ENCODE data around the gene STON1. TPM values are rescaled to one million over a fixed set of nuclear protein-coding genes. Genes with fewer than 3 reads are reported as not detected.
"Not testable (repeated sequence)": the region's sequence is repeated elsewhere in the genome, so short reads cannot be mapped to it uniquely, and the experiment has no call there.

Gene STON1
- total and polyA plus RNA-seq, 2 of the 8 experiments (the other 6 are each of a cell fraction or from before 2014, with no cell fraction given) = 5.0 to 10.1 TPM

- H4K5ac ChIP-seq (ENCODE audit: insufficient read length, low read depth, low read length); H3K79me1 ChIP-seq (ENCODE audit: low read depth, low read length); H3K23ac ChIP-seq (ENCODE audit: insufficient read length); H3K4me1 ChIP-seq (replicated peaks in 1 of 4; ENCODE audit: control insufficient read depth in 3 of 4, insufficient read depth in 4 of 4, low read length in 3 of 4); H3K9me3 ChIP-seq (ENCODE audit: insufficient read depth in 2 of 2, low read depth in 1 of 2, low read length in 1 of 2); H3K4me2 ChIP-seq (ENCODE audit: insufficient read depth in 1 of 2, low read depth in 2 of 2, low read length in 2 of 2); H3K23me2 ChIP-seq (ENCODE audit: low read depth, low read length); H3K18ac ChIP-seq (ENCODE audit: extremely low read depth, low read length); H3K79me2 ChIP-seq (ENCODE audit: control insufficient read depth in 1 of 2, insufficient read depth in 2 of 2, low read length in 2 of 2); POLR2A ChIA-PET (ENCODE audit: partially characterized antibody); H4K91ac ChIP-seq (replicated peaks; ENCODE audit: insufficient read length, low read length); H3K9ac ChIP-seq (replicated peaks in 1 of 4; ENCODE audit: extremely low read depth in 1 of 4, low read depth in 3 of 4, low read length in 3 of 4); H3K56ac ChIP-seq (replicated peaks; ENCODE audit: insufficient read length, low read depth, low read length); DNase-seq (ENCODE audit: low read depth in 1 of 2, low spot score in 2 of 2); H3K4me3 ChIP-seq (ENCODE audit: extremely low read depth in 1 of 4, insufficient read depth in 2 of 4, low read depth in 3 of 4, low read length in 4 of 4); H2BK5ac ChIP-seq (ENCODE audit: low read depth, low read length); H3K14ac ChIP-seq (ENCODE audit: insufficient read length); CTCF ChIA-PET (ENCODE audit: partially characterized antibody); H2AK5ac ChIP-seq (ENCODE audit: low read depth, low read length); H2BK120ac ChIP-seq (replicated peaks; ENCODE audit: low read depth, low read length); FAIRE-seq; H4K20me1 ChIP-seq (replicated peaks in 1 of 2; ENCODE audit: control insufficient read depth in 1 of 2, insufficient read depth in 2 of 2, low read length in 2 of 2); H3K27ac ChIP-seq (ENCODE audit: low read depth, low read length); H2BK15ac ChIP-seq (ENCODE audit: low read length); H2BK20ac ChIP-seq (ENCODE audit: low read length); H3K27me3 ChIP-seq (replicated peaks in 1 of 4; ENCODE audit: control insufficient read depth in 3 of 4, extremely low read depth in 1 of 4, insufficient read depth in 3 of 4, low read length in 3 of 4); H2BK12ac ChIP-seq (ENCODE audit: low read depth, low read length); H3K4ac ChIP-seq (replicated peaks; ENCODE audit: insufficient read length, low read depth, low read length); H4K8ac ChIP-seq (ENCODE audit: extremely low read depth, insufficient read depth, low read length); H3K36me3 ChIP-seq (ENCODE audit: control insufficient read depth in 2 of 4, insufficient read depth in 4 of 4, low read length in 3 of 4); H2AFZ ChIP-seq (ENCODE audit: low read length): not testable (repeated sequence)
- WGBS, 2 experiments (ENCODE audit: extremely low coverage in 1 of 2, insufficient coverage in 1 of 2, insufficient read length in 1 of 2, insufficient replicate concordance in 2 of 2, low coverage in 1 of 2, low lambda C conversion rate in 2 of 2, missing lambda C conversion rate in 1 of 2) = 94% methylated on average over 3 of the region's 21 CpGs; no CpG with 5 or more reads in 1 of the 2 experiments
These were observed 25.1 kb downstream of the STON1 start for GRCh38 chr2:48555071-48555470.
